ENCODE data around the gene LILRB5.

The LILRB5 gene

DNA sequence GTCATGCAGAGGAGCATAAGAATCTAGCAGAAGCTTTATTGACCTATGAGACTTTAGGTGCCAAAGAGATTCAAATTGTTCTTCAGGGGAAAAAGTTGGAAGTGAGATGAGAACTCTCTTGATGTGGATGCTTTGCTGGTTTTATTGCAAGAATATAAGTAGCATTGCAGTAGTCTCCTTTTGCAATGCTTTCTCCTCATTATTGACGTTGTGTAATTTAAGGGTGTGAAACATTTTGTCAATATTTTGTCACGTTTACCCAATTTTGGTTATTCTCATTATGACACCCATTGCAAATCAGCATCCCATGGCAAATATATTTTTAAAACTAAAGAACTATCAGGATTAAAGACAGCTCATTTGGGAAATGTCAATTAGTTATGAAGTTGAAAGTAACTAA, 11.9 kb upstream of the LILRB5 start:
- ATAC-seq (ENCODE audit: low read depth), result no peak
- TF ChIP-seq, protein P1, sequence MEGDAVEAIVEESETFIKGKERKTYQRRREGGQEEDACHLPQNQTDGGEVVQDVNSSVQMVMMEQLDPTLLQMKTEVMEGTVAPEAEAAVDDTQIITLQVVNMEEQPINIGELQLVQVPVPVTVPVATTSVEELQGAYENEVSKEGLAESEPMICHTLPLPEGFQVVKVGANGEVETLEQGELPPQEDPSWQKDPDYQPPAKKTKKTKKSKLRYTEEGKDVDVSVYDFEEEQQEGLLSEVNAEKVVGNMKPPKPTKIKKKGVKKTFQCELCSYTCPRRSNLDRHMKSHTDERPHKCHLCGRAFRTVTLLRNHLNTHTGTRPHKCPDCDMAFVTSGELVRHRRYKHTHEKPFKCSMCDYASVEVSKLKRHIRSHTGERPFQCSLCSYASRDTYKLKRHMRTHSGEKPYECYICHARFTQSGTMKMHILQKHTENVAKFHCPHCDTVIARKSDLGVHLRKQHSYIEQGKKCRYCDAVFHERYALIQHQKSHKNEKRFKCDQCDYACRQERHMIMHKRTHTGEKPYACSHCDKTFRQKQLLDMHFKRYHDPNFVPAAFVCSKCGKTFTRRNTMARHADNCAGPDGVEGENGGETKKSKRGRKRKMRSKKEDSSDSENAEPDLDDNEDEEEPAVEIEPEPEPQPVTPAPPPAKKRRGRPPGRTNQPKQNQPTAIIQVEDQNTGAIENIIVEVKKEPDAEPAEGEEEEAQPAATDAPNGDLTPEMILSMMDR (IDR thresholded peaks at IDR 0.05; ENCODE audit: poor library complexity, severe bottlenecking), result no peak

DNA sequence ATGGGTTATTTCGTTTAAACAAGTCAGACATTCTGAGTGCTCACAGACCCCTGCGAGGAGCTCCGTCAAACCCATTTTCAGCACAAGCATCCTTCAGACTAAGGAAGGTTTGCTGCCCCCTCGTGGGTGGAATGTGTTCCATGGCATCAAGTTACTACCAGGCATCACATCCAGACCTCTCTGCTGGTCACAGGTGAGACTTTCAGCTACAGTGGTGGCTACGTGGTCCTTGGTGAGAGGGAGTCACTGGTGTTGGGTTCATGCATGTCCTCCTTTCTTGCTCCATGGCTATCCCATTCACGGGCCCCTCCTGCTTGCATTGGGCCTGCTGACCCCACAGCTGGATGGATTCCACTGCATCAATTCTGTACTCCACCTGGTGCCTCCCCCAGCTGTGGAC, 9.1 kb upstream of the LILRB5 start:
- TF ChIP-seq, protein P1 (IDR thresholded peaks at IDR 0.05; ENCODE audit: poor library complexity, severe bottlenecking), result peak; percentile 78
- no peaks in the 10 kb centered on the region for H3K9me3 ChIP-seq (ENCODE audit: severe bottlenecking)
- DNase-seq (ENCODE audit: low spot score) (no peak), ATAC-seq (ENCODE audit: low read depth) (peak; percentile 72)
- no peaks in the 10 kb centered on the region for H3K4me1 ChIP-seq (ENCODE audit: insufficient read depth, poor library complexity, severe bottlenecking)
- H3K27ac ChIP-seq (ENCODE audit: poor library complexity, severe bottlenecking), result no peak overlapping the region
- no peak overlapping the region for H3K4me3 ChIP-seq (ENCODE audit: severe bottlenecking)
- peaks cover 19% of the 10 kb centered on the region for H3K27me3 ChIP-seq (ENCODE audit: insufficient read depth, poor library complexity, severe bottlenecking)
- H3K36me3 ChIP-seq (ENCODE audit: low read depth), result no peaks in the 10 kb centered on the region

More for the DNA sequence above, 11.9 kb upstream of the LILRB5 start:
- peaks cover 31% of the 10 kb centered on the region for H3K27me3 ChIP-seq (ENCODE audit: insufficient read depth, poor library complexity, severe bottlenecking)
- H3K4me3 ChIP-seq (ENCODE audit: severe bottlenecking), result no peak overlapping the region
- DNase-seq (ENCODE audit: low spot score), result no peak
- no peak overlapping the region for H3K27ac ChIP-seq (ENCODE audit: poor library complexity, severe bottlenecking)
- H3K36me3 ChIP-seq (ENCODE audit: low read depth), result no peaks in the 10 kb centered on the region
- no peaks in the 10 kb centered on the region for H3K4me1 ChIP-seq (ENCODE audit: insufficient read depth, poor library complexity, severe bottlenecking)
- H3K9me3 ChIP-seq (ENCODE audit: severe bottlenecking), result no peaks in the 10 kb centered on the region

DNA sequence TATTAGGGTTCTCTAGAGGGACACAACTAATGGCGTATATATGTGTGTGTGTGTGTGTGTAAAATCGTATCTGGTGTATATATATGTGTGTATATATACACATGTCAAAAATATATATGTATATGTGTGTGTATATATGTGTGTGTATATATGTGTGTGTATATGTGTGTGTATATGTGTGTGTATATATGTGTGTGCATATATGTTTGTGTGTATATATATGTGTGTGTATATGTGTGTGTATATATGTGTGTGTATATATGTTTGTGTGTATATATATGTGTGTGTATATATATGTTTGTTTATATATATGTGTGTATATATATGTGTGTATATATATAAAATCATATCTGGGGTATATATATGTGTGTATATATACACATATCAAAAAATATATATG, 5.4 kb upstream of the LILRB5 start:
- no peaks in the 10 kb centered on the region for H3K9me3 ChIP-seq (ENCODE audit: severe bottlenecking)
- no peaks in the 10 kb centered on the region for H3K4me1 ChIP-seq (ENCODE audit: insufficient read depth, poor library complexity, severe bottlenecking)
- ATAC-seq (ENCODE audit: low read depth), result no peak
- H3K36me3 ChIP-seq (ENCODE audit: low read depth), result no peaks in the 10 kb centered on the region
- H3K27me3 ChIP-seq (ENCODE audit: insufficient read depth, poor library complexity, severe bottlenecking), result peaks cover 2% of the 10 kb centered on the region
- TF ChIP-seq, protein P1 (IDR thresholded peaks at IDR 0.05; ENCODE audit: poor library complexity, severe bottlenecking), result no peak
- no peak overlapping the region for H3K4me3 ChIP-seq (ENCODE audit: severe bottlenecking)
- no peak for DNase-seq (ENCODE audit: low spot score)
- H3K27ac ChIP-seq (ENCODE audit: poor library complexity, severe bottlenecking), result no peak overlapping the region

DNA sequence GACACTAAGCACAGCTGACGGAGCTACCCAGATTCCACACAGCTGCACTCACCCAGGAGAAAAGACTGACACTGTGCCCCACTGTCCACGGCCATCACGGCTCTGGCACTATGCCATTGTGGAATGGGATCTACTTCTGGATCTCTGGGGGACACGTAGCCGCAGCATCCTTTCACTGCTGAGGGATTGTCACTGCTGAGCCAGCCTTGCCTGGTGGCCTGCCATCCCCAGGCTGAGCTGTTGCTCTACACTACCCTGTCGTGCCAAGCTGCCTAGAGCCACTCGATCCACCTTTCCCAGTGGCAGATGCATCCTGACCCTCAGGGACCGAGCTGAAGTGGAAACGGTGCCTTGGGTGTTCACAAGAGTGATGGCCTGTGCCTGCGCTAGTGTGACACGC, 5.0 kb upstream of the LILRB5 start:
- Histone ChIP-seq H3K27me3 (ENCODE audit: insufficient read depth, poor library complexity, severe bottlenecking) (peaks cover 6% of the 10 kb centered on the region), H3K36me3 (ENCODE audit: low read depth) (no peaks in the 10 kb centered on the region), H3K27ac (ENCODE audit: poor library complexity, severe bottlenecking) (no peak overlapping the region), H3K4me1 (ENCODE audit: insufficient read depth, poor library complexity, severe bottlenecking) (no peaks in the 10 kb centered on the region), H3K9me3 (ENCODE audit: severe bottlenecking) (no peaks in the 10 kb centered on the region), H3K4me3 (ENCODE audit: severe bottlenecking) (no peak overlapping the region)
- ATAC-seq (ENCODE audit: low read depth) (no peak), DNase-seq (ENCODE audit: low spot score) (no peak)
- TF ChIP-seq, protein P1 (IDR thresholded peaks at IDR 0.05; ENCODE audit: poor library complexity, severe bottlenecking), result no peak

DNA sequence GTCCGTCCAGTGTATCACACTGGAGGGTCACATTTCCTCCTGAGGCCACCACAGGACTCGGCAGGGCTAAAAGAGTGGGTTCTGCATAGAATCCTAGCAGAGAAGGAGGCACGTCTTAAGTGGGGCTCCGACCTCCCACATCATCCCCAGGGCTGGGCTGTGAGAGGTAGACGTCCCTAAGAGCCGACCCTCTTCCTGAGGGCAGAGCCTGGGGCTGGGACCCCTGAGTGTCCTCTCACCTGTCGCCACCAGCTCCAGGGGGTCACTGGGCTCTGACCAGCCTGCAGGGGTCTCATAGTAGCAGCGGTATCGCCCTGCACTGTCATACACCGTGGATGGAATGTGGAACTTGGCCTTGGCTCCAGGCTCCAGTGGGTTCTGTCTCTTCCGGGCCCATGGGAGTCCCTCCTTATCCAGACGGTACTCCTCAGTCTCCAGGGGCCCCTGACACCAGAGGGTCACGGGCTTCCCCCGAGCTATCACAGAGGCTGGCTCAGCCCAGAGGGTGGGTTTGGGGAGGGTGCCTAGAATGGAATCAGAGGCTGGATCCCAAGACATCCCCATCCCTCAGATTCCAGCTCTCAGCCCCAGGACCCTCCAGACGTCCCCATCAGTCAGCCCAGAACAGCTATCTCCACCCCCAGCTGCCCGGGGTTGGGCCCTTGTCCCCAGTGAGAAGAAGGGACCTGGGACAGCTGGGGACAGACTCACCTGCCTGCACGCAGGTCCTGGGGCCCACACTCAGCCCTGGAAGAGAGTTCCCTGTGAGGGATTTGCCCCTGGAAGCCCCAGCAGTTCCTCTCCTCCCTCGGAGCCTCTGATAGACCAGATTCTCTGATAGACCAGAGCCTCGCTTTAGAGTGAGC, 590 bp downstream of the LILRB5 start:
- no peak overlapping the region for H3K27ac ChIP-seq (ENCODE audit: poor library complexity, severe bottlenecking)
- no peak for ATAC-seq (ENCODE audit: low read depth)
- H3K36me3 ChIP-seq (ENCODE audit: low read depth), result no peaks in the 10 kb centered on the region
- H3K4me1 ChIP-seq (ENCODE audit: insufficient read depth, poor library complexity, severe bottlenecking), result no peaks in the 10 kb centered on the region
- H3K9me3 ChIP-seq (ENCODE audit: severe bottlenecking), result no peaks in the 10 kb centered on the region
- TF ChIP-seq, protein P1 (IDR thresholded peaks at IDR 0.05; ENCODE audit: poor library complexity, severe bottlenecking), result no peak
- H3K4me3 ChIP-seq (ENCODE audit: severe bottlenecking), result no peak overlapping the region
- DNase-seq (ENCODE audit: low spot score), result no peak
- H3K27me3 ChIP-seq (ENCODE audit: insufficient read depth, poor library complexity, severe bottlenecking), result peaks cover 29% of the 10 kb centered on the region

Measured in RWPE2 (cell line).